Activated T-cell treated with anti-CD3 and anti-CD28 coated beads, Interleukin-2, amount 50 U/mL, for 24 hours (primary cell): ENCODE data around the gene TNFAIP1.

ENCODE experiments used
- DNase-seq: peaks from one replicate; pipeline ENCODE4 v3.0.0-alpha.2; 2020
- H3K27ac Mint-ChIP-seq: 2 replicates; pipeline ENCODE4 v1.8.0; 2020; ENCODE audit warnings: mild to moderate bottlenecking, mixed read lengths
- H3K27me3 Mint-ChIP-seq: 2 replicates; pipeline ENCODE4 v1.8.0; 2020; ENCODE audit warnings: mixed read lengths
- H3K36me3 Mint-ChIP-seq: 2 replicates; pipeline ENCODE4 v1.8.0; 2020; ENCODE audit warnings: low read depth, mixed read lengths
- H3K4me1 Mint-ChIP-seq: 2 replicates; pipeline ENCODE4 v1.8.0; 2020; ENCODE audit warnings: low read depth, mixed read lengths
- H3K4me3 Mint-ChIP-seq: 2 replicates; pipeline ENCODE4 v1.8.0; 2020; ENCODE audit warnings: mild to moderate bottlenecking, moderate library complexity, mixed read lengths
- H3K9me3 Mint-ChIP-seq: 2 replicates; pipeline ENCODE4 v1.8.0; 2020; ENCODE audit warnings: mixed read lengths

TNFAIP1 gene

DNA sequence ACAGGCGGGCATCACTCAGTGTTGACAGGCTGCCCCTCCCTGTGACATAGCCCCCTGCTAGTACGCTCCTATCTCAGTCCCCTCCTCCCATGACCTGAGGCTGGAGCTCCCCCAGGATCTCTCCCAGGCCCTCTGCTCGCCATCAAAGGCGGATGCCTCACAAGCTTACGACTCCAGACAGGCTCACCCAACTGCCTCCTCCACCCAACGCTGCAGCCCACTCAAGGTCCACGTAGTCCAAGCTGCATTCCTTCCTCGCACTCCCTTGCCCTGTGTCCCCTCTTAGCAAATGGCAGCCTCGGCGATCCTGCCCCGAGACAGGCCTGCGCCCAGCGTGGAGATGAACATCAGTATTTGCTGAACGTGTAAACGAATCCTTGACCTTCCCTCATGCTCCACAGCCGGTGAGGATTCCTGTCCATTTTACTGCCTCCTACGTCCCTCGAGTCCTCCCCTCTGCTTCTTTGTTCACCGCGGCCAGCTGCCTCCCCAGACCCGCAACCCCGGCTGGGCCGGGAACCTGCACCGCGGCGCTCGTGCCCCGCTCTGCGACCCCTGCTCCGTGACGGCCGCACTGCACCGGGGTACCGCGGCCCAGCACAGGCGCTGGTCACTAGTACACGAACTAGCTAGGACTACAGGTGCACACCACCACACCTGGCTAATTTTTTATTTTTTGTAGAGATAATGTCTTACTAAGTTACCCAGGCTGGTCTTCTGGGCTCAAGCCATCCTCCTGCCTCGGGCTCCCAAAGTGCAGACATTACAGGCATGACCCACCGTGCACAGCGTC is 17.4 kb upstream of the TNFAIP1 start:
- Mint-ChIP-seq H3K36me3 (peaks cover 37% of the 10 kb centered on the region), H3K27ac (peak overlapping the region; percentile 91), H3K27me3 (no peaks in the 10 kb centered on the region), H3K4me3 (peak overlapping the region; percentile 92), H3K9me3 (no peaks in the 10 kb centered on the region), H3K4me1 (peaks cover 38% of the 10 kb centered on the region)
- DNase-seq, result no peak

DNA sequence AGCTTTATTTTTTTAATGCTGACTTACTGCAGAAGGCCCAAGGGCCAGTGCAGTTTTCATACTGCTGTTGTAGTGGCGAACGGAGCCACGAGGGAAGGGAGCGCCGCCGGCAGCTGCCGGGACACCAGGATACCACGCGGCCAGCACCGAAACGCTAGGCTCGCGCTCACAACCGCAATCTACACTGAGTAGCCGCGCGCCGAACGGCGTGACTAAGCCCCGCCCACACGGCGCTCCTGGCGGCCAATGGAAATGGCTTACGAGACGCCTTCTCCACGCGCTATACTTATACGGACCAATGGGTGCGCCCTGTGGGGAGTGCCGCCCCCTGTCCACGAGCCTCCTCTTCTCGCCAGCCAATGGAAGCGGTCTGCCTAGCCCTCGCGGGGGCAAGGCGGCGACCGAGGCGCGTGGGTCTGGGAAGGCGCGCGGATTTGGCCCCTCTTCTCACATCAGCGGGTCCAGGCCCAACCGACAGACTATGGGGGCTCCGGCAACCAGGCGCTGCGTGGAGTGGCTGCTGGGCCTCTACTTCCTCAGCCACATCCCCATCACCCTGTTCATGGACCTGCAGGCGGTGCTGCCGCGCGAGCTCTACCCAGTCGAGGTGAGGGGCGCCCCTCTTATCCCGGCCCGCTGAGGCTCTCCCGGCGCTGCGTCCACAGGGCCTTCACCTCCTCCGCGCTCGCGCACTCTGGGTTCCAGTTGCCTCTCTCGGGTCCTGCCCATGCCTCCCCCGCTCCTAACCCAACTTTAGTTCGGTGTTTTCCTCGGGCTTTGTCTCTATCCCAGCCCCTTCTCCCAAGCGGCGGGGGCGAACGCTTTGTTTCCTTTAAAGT is 16.6 kb upstream of the TNFAIP1 start, which contains the start of gene TMEM97:
Gene TMEM97 (plus strand): TSS at position 442 of the 839 bp plus-strand sequence. CDS start 40 bp downstream, at position 482.
- Mint-ChIP-seq H3K27ac (peak within 1 kb of the TSS; percentile 91), H3K4me3 (peak within 1 kb of the TSS; percentile 92), H3K4me1 (peaks cover 38% of the 10 kb centered on the region), H3K9me3 (no peaks in the 10 kb centered on the region), H3K27me3 (no peaks in the 10 kb centered on the region), H3K36me3 (peaks cover 37% of the 10 kb centered on the region)
- peak; percentile 94 for DNase-seq

DNA sequence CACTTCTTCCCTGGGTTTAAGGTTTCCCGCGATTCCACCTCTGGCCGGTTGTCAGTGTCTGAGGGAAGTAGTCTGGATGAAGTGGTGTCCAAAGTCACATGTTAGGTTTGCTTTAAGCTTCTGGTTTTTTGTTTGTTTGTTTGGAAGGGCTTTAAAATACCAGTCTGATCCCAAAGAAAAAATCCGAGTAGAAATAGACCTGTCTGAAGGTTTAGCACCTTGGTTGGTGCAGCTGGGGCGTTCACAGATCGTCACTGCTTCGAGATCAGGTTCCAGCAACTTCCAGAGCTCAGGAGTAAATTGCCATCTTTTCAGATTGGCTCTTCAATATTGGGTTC is 16.0 kb upstream of the TNFAIP1 start:
- H3K27me3 Mint-ChIP-seq, result no peaks in the 10 kb centered on the region
- peaks cover 37% of the 10 kb centered on the region for H3K36me3 Mint-ChIP-seq
- peak overlapping the region; percentile 92 for H3K4me3 Mint-ChIP-seq
- no peak for DNase-seq
- peaks cover 38% of the 10 kb centered on the region for H3K4me1 Mint-ChIP-seq
- no peaks in the 10 kb centered on the region for H3K9me3 Mint-ChIP-seq
- peak overlapping the region; percentile 91 for H3K27ac Mint-ChIP-seq

DNA sequence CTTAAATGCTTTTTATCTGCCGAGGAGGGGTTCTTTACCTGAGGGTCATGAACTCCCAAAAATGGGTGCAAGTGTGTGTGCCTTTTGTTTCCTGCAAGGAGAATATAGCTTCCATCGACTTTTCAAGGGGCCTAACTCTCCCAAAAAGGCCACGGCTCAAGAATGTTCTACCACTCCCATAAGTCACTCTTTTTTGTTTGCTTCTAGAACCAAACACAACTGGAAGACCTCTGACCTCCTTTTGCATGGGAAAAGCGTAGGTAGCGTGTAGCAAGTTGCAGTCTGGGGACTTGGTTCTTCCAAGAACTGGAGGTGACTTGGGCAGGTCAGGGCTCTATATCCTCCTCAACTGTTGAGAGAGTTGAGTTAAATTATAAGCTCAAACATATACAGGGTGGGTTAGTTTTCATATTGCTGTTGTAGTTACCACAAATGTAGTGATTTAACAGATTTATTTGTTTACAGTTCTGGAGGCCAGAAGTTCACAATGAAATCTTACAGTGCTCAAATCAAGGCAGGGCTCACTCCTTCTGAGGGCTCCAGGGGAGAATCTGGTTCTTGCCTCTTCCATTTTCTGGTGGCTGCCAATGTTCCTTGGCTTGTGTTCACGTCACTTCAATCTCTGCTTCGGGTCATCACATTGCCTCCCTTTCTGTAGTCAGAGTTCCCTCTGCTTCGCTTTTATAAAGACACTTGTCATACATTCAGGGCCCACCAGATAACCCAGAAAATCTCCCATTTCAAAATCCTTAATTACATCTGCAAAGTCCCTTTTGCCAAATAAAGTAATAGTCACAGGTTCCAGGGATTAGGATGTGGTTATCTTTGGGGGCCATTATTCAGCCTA is 15.1 kb upstream of the TNFAIP1 start:
- Mint-ChIP-seq H3K4me1 (peaks cover 40% of the 10 kb centered on the region), H3K9me3 (no peaks in the 10 kb centered on the region), H3K27ac (peak overlapping the region; percentile 91), H3K4me3 (peak overlapping the region; percentile 92), H3K36me3 (peaks cover 46% of the 10 kb centered on the region), H3K27me3 (no peaks in the 10 kb centered on the region)
- no peak for DNase-seq

DNA sequence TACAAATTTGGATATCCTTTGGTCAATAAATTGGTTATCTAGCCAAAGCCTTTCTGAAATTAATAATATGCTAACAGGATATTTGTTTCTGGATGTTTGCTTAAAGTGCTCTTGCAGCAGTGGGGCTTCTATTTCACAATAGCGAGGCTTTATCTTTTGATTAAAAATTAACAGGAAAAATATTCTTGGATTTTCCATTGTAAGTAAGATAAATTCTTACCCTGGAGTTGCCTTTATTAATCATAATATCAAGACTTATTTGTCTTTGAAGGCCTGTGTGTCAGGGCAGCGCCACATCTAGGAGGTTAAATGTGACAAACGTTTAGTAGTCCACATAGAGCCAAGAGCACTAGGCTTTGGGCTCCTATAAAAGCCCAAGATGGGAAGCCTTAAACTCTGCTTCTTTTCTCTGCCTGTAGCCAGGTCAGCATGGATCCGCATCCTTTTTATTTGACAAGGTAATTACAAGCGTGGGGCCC is 11.3 kb upstream of the TNFAIP1 start:
- no peaks in the 10 kb centered on the region for H3K27me3 Mint-ChIP-seq
- H3K36me3 Mint-ChIP-seq, result peaks cover 83% of the 10 kb centered on the region
- no peak overlapping the region for H3K4me3 Mint-ChIP-seq
- no peaks in the 10 kb centered on the region for H3K9me3 Mint-ChIP-seq
- no peak for DNase-seq
- no peak overlapping the region for H3K27ac Mint-ChIP-seq
- H3K4me1 Mint-ChIP-seq, result peaks cover 58% of the 10 kb centered on the region

DNA sequence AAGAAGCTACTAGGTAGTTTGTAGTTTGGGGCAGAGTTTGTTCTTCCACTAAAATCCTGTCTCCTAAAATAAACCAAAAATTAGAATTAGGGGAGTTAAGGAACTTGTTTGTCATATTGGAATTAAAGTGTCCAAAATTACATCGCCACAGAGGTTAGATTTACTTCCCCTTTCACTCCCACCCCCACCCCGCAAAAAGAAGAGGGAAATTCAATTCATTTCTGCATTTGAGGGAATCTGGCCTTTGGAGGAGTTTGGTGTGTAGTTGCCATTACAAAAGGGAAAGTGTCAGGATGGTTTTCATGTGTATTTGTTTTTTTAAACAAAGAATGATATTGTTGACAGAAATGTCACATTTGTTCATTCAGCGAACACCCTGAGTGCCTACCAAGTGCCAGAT is 10.8 kb upstream of the TNFAIP1 start:
- peaks cover 55% of the 10 kb centered on the region for H3K4me1 Mint-ChIP-seq
- H3K4me3 Mint-ChIP-seq, result no peak overlapping the region
- H3K36me3 Mint-ChIP-seq, result peaks cover 82% of the 10 kb centered on the region
- H3K27me3 Mint-ChIP-seq, result no peaks in the 10 kb centered on the region
- DNase-seq, result no peak
- no peak overlapping the region for H3K27ac Mint-ChIP-seq
- H3K9me3 Mint-ChIP-seq, result no peaks in the 10 kb centered on the region

DNA sequence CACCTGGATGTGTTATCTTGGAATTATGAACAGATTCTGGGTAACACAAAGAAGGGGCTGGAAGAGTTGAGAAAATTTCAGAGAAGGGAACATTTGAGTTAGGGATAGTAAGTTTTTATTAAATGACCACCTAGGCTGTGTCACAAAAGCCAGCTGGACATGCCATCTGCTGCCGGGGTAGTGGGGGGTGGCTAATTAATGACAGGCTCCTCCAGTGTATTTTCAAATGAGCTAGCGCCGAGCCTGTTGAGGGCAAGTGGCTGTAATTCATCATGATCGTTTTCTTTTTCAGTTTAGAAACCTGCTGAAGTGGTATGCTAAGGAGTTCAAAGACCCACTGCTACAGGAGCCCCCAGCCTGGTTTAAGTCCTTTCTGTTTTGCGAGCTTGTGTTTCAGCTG is 10.3 kb upstream of the TNFAIP1 start:
- Mint-ChIP-seq H3K4me3 (no peak overlapping the region), H3K27me3 (no peaks in the 10 kb centered on the region), H3K27ac (no peak overlapping the region)

DNA sequence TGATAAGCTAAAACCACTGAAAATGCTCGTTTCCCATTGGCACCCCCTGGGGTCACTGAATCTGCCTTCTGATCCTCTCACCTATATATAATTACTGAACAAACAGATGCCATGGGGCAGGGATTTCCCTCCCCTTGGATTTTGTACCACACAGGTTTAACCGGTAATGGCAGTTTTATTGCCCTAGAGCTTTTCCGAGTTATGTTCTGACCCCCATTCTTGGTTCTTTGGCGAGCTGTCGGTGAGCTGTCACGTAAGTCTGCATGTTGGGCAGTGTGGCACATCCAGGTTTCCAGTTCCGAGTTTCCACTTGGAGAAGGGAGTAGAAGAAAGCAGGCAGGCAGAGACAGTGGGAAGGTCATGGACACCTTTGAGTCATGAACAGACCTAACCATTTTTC is 9.4 kb upstream of the TNFAIP1 start:
- Mint-ChIP-seq H3K4me1 (peaks cover 41% of the 10 kb centered on the region), H3K27me3 (no peaks in the 10 kb centered on the region), H3K36me3 (peaks cover 78% of the 10 kb centered on the region), H3K9me3 (no peaks in the 10 kb centered on the region), H3K27ac (no peak overlapping the region), H3K4me3 (no peak overlapping the region)
- DNase-seq, result no peak

More for the DNA sequence above, 10.3 kb upstream of the TNFAIP1 start:
- H3K36me3 Mint-ChIP-seq, result peaks cover 78% of the 10 kb centered on the region
- H3K9me3 Mint-ChIP-seq, result no peaks in the 10 kb centered on the region
- peaks cover 50% of the 10 kb centered on the region for H3K4me1 Mint-ChIP-seq
- no peak for DNase-seq

DNA sequence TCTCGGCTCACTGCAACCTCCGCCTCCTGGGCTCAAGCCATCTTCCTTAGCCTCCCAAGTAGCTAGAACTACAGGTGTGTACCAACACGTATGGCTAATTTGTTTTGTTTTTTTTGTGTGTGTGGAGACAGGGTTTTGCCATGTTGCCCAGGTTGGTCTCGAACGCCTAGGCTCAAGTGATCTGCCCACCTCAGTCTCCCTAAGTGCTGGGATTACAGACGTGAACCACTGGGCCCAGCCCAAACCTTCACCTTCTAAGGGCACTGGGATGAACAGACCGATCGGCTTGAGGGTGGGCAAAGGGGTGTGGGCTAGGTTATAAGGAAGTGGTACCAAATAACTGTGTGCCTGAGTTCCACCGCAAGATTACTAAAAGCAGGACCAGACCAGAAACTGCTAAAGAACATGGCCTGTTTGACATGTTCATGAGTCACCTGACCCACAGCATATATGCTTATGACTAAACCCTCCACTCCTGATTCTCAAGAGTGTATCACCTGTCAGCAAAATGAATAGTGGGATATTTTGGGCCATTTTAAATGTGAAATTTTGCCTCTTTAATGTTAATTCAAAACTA is 8.4 kb upstream of the TNFAIP1 start:
- Mint-ChIP-seq H3K27me3 (no peaks in the 10 kb centered on the region), H3K27ac (peak overlapping the region; percentile 88), H3K4me1 (peaks cover 33% of the 10 kb centered on the region), H3K4me3 (no peak overlapping the region), H3K36me3 (peaks cover 77% of the 10 kb centered on the region), H3K9me3 (no peaks in the 10 kb centered on the region)
- peak; percentile 48 for DNase-seq

DNA sequence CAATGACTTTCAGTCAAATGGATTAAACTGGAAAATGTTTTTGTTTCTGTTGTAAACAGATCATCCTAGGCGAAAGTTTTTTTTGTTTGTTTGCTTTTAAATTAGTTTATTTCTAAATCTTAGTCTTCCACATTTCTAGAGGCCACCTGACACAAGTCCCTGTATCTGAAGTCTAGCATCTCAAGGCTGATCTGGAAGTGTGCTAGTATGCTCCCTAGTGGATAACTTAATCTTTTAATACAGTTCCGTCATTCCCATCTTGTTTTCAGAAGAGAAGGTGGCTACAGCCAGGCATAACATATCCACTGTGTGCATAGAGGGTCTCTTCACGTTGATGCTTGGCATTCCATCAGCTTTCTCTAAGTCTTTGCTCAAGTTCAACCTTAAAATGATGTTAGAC is 7.9 kb upstream of the TNFAIP1 start:
- H3K4me1 Mint-ChIP-seq, result peaks cover 34% of the 10 kb centered on the region
- H3K36me3 Mint-ChIP-seq, result peaks cover 72% of the 10 kb centered on the region
- no peak overlapping the region for H3K4me3 Mint-ChIP-seq
- DNase-seq, result no peak
- no peaks in the 10 kb centered on the region for H3K9me3 Mint-ChIP-seq
- peak overlapping the region; percentile 88 for H3K27ac Mint-ChIP-seq
- no peaks in the 10 kb centered on the region for H3K27me3 Mint-ChIP-seq

DNA sequence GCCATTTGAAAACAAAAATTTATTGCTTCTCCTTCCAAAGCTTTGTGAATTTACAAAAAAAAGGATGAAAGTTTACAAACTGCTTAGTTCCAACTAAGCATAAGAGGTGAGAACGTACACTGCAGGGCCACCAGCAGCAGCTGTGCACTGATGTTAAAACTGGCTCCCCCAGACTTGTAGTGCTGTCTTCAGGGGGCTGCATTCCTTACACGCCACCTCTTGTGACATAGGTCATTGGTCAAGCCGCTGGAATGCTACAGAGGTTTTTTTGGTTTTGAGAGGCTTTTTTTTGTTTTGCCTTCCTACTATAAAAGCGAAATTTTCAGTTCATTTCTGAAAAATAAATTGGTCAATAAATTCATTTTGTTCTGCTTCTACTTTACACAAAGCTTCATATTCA is 7.2 kb upstream of the TNFAIP1 start:
- H3K9me3 Mint-ChIP-seq, result no peaks in the 10 kb centered on the region
- peak overlapping the region; percentile 88 for H3K27ac Mint-ChIP-seq
- H3K36me3 Mint-ChIP-seq, result peaks cover 68% of the 10 kb centered on the region
- H3K4me3 Mint-ChIP-seq, result no peak overlapping the region
- DNase-seq, result no peak
- H3K27me3 Mint-ChIP-seq, result no peaks in the 10 kb centered on the region
- H3K4me1 Mint-ChIP-seq, result peaks cover 39% of the 10 kb centered on the region

DNA sequence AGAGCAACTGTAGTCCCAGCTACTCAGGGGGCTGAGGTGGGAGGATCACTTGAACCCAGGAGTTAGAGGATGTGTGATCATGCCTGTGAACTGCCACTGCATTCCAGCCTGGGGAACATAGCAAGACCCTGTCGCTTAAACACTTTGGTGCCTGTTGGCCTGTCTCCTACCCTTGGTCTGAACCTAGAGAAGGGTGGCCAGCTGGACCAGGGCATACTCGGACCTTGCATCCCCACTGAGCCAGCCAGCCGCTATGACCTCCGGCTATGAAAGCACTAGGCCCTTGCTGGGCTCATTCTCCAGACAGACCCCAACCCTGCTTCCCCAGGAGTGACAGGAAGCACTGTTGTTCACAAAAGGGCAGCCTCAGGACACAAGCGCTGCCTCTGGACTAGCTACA is 4.9 kb upstream of the TNFAIP1 start:
- H3K27ac Mint-ChIP-seq, result peak overlapping the region; percentile 68
- no peaks in the 10 kb centered on the region for H3K27me3 Mint-ChIP-seq
- H3K36me3 Mint-ChIP-seq, result peaks cover 59% of the 10 kb centered on the region

DNA sequence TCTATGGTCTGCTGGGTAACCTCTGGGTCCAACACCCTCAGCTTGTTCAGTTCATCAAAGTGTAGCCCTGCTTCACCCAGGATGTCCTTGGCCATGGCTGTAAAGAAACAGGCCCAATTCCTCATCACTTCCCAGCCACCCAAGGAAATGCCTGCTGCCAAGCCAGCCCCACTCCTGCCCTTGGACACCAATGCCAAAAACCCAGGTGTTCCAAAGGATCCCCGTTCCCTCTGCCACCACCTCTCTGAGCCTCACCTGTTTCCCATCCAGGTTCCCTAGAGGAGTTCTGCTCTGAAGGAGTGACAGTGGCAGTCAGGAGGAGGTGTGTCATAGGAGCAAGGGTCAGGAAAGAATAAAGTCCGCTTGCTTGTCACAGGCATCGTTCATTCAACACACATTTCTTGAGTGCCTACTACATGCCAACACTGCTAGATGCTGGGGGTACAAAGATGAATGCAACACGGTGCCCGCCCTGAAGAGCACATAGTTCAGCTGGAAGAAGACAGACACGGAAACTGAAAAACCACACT is 3.6 kb upstream of the TNFAIP1 start:
- H3K36me3 Mint-ChIP-seq, result peaks cover 51% of the 10 kb centered on the region
- H3K4me1 Mint-ChIP-seq, result peaks cover 52% of the 10 kb centered on the region
- DNase-seq, result peak; percentile 26
- no peaks in the 10 kb centered on the region for H3K9me3 Mint-ChIP-seq
- H3K27me3 Mint-ChIP-seq, result no peaks in the 10 kb centered on the region
- no peak overlapping the region for H3K4me3 Mint-ChIP-seq
- peak overlapping the region; percentile 60 for H3K27ac Mint-ChIP-seq

More for the DNA sequence above, 4.9 kb upstream of the TNFAIP1 start:
- peaks cover 54% of the 10 kb centered on the region for H3K4me1 Mint-ChIP-seq
- H3K4me3 Mint-ChIP-seq, result no peak overlapping the region
- no peaks in the 10 kb centered on the region for H3K9me3 Mint-ChIP-seq
- peak; percentile 26 for DNase-seq
